Thymus (tissue), 2 donors: ENCODE measurements around the gene ASH1L. TPM values are rescaled to one million over a fixed set of nuclear protein-coding genes. Genes with fewer than 3 reads are reported as not detected.

ENCODE experiments used
- polyA plus RNA-seq: library from polyadenylated mRNA; stranded (reverse); fragments of 200-250 nt; gene quantifications from one replicate; pipeline ENCODE4 v1.2.3, GENCODE V29; 2013
- total RNA-seq: library from RNA; stranded (reverse); fragments of 120-200 nt; gene quantifications from one replicate; pipeline ENCODE4 v1.2.4, GENCODE V29; 2013
- donor health status: healthy.

Gene ASH1L
- total and polyA plus RNA-seq, 2 donors: 6.3 to 20.7 TPM

Other genes starting within 250 kb of the ASH1L start
- gene RUSC1, start 241.9 kb downstream of the ASH1L start, total RNA-seq: 7.5 TPM
- 18.0 TPM for gene RUSC1, start 241.9 kb downstream of the ASH1L start, polyA plus RNA-seq
- gene MSTO1, start 47.4 kb upstream of the ASH1L start, total RNA-seq: 12.8 TPM
- 26.0 TPM for gene MSTO1, start 47.4 kb upstream of the ASH1L start, polyA plus RNA-seq
- 109 TPM for gene YY1AP1, start 126.0 kb upstream of the ASH1L start, total RNA-seq
- 46.0 TPM for gene YY1AP1, start 126.0 kb upstream of the ASH1L start, polyA plus RNA-seq
- 63.7 TPM for gene DAP3, start 126.3 kb upstream of the ASH1L start, total RNA-seq
- gene DAP3, start 126.3 kb upstream of the ASH1L start, polyA plus RNA-seq: 156 TPM